ENCODE data around the gene PPP4R4.

DNA sequence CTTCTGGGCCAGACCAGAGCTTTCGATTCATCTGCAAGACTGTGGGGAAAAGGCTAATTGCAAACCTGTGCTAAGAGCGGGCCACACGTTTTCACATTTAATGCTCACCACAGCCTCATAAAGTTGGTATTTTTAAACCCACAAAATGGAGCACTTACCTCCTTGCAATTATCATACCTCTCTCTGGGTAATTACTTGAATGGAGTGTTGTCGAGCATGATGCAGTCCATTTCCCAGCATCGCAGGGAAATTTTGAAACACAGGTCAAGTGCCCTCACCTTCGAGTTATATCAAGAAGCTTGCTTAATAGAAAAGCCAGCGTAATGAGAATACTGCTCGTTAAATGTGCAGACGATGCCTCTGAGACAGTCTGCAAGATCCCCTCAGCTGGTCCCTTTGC, 35.9 kb upstream of the PPP4R4 start:
- TF ChIP-seq CTCF (IDR thresholded peaks at IDR 0.05): no peak
- TF ChIP-seq POLR2A (IDR thresholded peaks at IDR 0.05): no peak
